Activated CD8-positive, alpha-beta memory T cell treated with anti-CD3 and anti-CD28 coated beads, Interleukin-2, amount 50 U/mL, for 48 hours (primary cell): Measurements from ENCODE around the gene TBC1D3I.
"Not testable (repeated sequence)": the region's sequence is repeated elsewhere in the genome, so short reads cannot be mapped to it uniquely, and the experiment has no call there.

Experiments used
- DNase-seq: peaks from one replicate; pipeline ENCODE4 v3.0.0-alpha.2; 2020

TBC1D3I gene

GRCh38 chr17:36264470-36264869 lies at the start of gene TBC1D3I:
Gene TBC1D3I, minus strand, starts transcription at chr17:36264570. Its CDS starts 1,585 bp downstream, at chr17:36262985.
- not testable (repeated sequence) for DNase-seq

- not testable (repeated sequence) for DNase-seq
Observed at GRCh38 chr17:36295161-36295560, 30.8 kb upstream of the TBC1D3I start.

GRCh38 chr17:36289965-36290612 lies 25.7 kb upstream of the TBC1D3I start:
- DNase-seq: not testable (repeated sequence)

- not testable (repeated sequence) for DNase-seq
Observed at GRCh38 chr17:36284219-36284618, 19.8 kb upstream of the TBC1D3I start.

- DNase-seq: not testable (repeated sequence)
Observed at GRCh38 chr17:36283256-36283655, 18.9 kb upstream of the TBC1D3I start.

- DNase-seq: not testable (repeated sequence)
Observed at GRCh38 chr17:36242046-36242445, 22.3 kb downstream of the TBC1D3I start.

- not testable (repeated sequence) for DNase-seq
Observed at GRCh38 chr17:36229644-36230043, 34.7 kb downstream of the TBC1D3I start.

- not testable (repeated sequence) for DNase-seq
Observed at GRCh38 chr17:36222967-36223366, 41.4 kb downstream of the TBC1D3I start.

GRCh38 chr17:36221581-36222100 lies 42.7 kb downstream of the TBC1D3I start:
- DNase-seq: not testable (repeated sequence)

GRCh38 chr17:36220737-36221580 lies 43.4 kb downstream of the TBC1D3I start:
- not testable (repeated sequence) for DNase-seq

- not testable (repeated sequence) for DNase-seq
Observed at GRCh38 chr17:36219556-36219955, 44.8 kb downstream of the TBC1D3I start.

- not testable (repeated sequence) for DNase-seq
Observed at GRCh38 chr17:36215406-36216308, 48.7 kb downstream of the TBC1D3I start.

- DNase-seq: no peak
Observed at GRCh38 chr17:36214918-36215317, 49.5 kb downstream of the TBC1D3I start.

- DNase-seq: no peak
Observed at GRCh38 chr17:36213695-36214094, 50.7 kb downstream of the TBC1D3I start.

GRCh38 chr17:36212966-36213365 lies 51.4 kb downstream of the TBC1D3I start:
- no peak for DNase-seq

- DNase-seq: no peak
Observed at GRCh38 chr17:36212272-36212605, 52.1 kb downstream of the TBC1D3I start.

GRCh38 chr17:36211484-36212271 lies 52.7 kb downstream of the TBC1D3I start:
- not testable (repeated sequence) for DNase-seq

- DNase-seq: not testable (repeated sequence)
Observed at GRCh38 chr17:36210439-36211211, 53.7 kb downstream of the TBC1D3I start, which contains the start of gene CCL4L2. Gene CCL4L2, plus strand, starts transcription at chr17:36211063.

GRCh38 chr17:36209575-36209974 lies 54.8 kb downstream of the TBC1D3I start:
- DNase-seq: no peak

GRCh38 chr17:36207383-36207782 lies 57.0 kb downstream of the TBC1D3I start:
- DNase-seq: not testable (repeated sequence)

- DNase-seq: not testable (repeated sequence)
Observed at GRCh38 chr17:36206486-36206821, 57.9 kb downstream of the TBC1D3I start.
